ENCODE measurements around the gene CACNG3. TPM values are rescaled to one million over a fixed set of nuclear protein-coding genes. Genes with fewer than 3 reads are reported as not detected.
"Not testable (repeated sequence)": the region's sequence is repeated elsewhere in the genome, so short reads cannot be mapped to it uniquely, and the experiment has no call there.

The CACNG3 gene
- total RNA-seq, 1 experiment from 2014 or later = not detected

- ChIA-PET CTCF (no interaction called here), POLR2A (ENCODE audit: unreplicated experiment) (no interaction called here)
- H3K4me3 ChIP-seq = no peak overlapping the region
- BruUV-seq (replicated peaks) = no TSS peak
- no peak overlapping the region for H3K27ac ChIP-seq
- no peaks in the 10 kb centered on the region for H3K9me2 ChIP-seq (ENCODE audit: insufficient read depth)
- H3K4me1 ChIP-seq (replicated peaks; ENCODE audit: insufficient read depth) = no peaks in the 10 kb centered on the region
- H3K9me3 ChIP-seq (ENCODE audit: insufficient read depth, low read depth) = no peaks in the 10 kb centered on the region
- H3K36me3 ChIP-seq (ENCODE audit: low read depth) = no peaks in the 10 kb centered on the region
- H3K4me2 ChIP-seq = no peak overlapping the region
- H3F3A ChIP-seq (ENCODE audit: insufficient read depth, low read depth) = no peaks in the 10 kb centered on the region
- intact Hi-C loops (cut with micrococcal nuclease; ENCODE audit: unreplicated experiment) = no loop called here
- TF ChIP-seq EZH2 (IDR thresholded peaks at IDR 0.05; ENCODE audit: low read depth) (no peak), CTCF (conservative IDR thresholded peaks at IDR 0.05) (no peak)
- H4K20me1 ChIP-seq (ENCODE audit: insufficient read depth) = no peaks in the 10 kb centered on the region
- peaks cover 30% of the 10 kb centered on the region for H3K27me3 ChIP-seq (ENCODE audit: insufficient read depth, low read depth)
- no peak overlapping the region for H2AFZ ChIP-seq
- H3K79me2 ChIP-seq (ENCODE audit: low read depth) = no peaks in the 10 kb centered on the region
- no peak for DNase-seq
Measured at GRCh38 chr16:24294131-24294530, 38.0 kb downstream of the CACNG3 start.

- CTCF ChIA-PET = no interaction called here
- POLR2A ChIA-PET (ENCODE audit: unreplicated experiment) = no interaction called here
- Histone ChIP-seq H3K9me3 (ENCODE audit: insufficient read depth, low read depth) (no peaks in the 10 kb centered on the region), H2AFZ (no peak overlapping the region), H3K4me1 (replicated peaks; ENCODE audit: insufficient read depth) (no peaks in the 10 kb centered on the region), H3K36me3 (ENCODE audit: low read depth) (no peaks in the 10 kb centered on the region), H3K27ac (no peak overlapping the region), H3K9me2 (ENCODE audit: insufficient read depth) (no peaks in the 10 kb centered on the region), H3K79me2 (ENCODE audit: low read depth) (no peaks in the 10 kb centered on the region), H3K27me3 (ENCODE audit: insufficient read depth, low read depth) (peaks cover 41% of the 10 kb centered on the region), H4K20me1 (ENCODE audit: insufficient read depth) (no peaks in the 10 kb centered on the region), H3K4me2 (no peak overlapping the region), H3F3A (ENCODE audit: insufficient read depth, low read depth) (no peaks in the 10 kb centered on the region), H3K4me3 (no peak overlapping the region)
- no TSS peak for BruUV-seq (replicated peaks)
- no peak for DNase-seq
- intact Hi-C loops (cut with micrococcal nuclease; ENCODE audit: unreplicated experiment) = no loop called here
- TF ChIP-seq CTCF (conservative IDR thresholded peaks at IDR 0.05) (no peak), EZH2 (IDR thresholded peaks at IDR 0.05; ENCODE audit: low read depth) (no peak)
Measured at GRCh38 chr16:24297375-24297774, 41.2 kb downstream of the CACNG3 start.

- no peaks in the 10 kb centered on the region for H3K4me1 ChIP-seq (replicated peaks; ENCODE audit: insufficient read depth)
- no peak for DNase-seq
- intact Hi-C loops (cut with micrococcal nuclease; ENCODE audit: unreplicated experiment) = no loop called here
- no TSS peak for BruUV-seq (replicated peaks)
- H3F3A ChIP-seq (ENCODE audit: insufficient read depth, low read depth) = no peaks in the 10 kb centered on the region
- peaks cover 37% of the 10 kb centered on the region for H3K27me3 ChIP-seq (ENCODE audit: insufficient read depth, low read depth)
- no peaks in the 10 kb centered on the region for H4K20me1 ChIP-seq (ENCODE audit: insufficient read depth)
- no peak overlapping the region for H3K4me3 ChIP-seq
- POLR2A ChIA-PET (ENCODE audit: unreplicated experiment) = no interaction called here
- H2AFZ ChIP-seq = no peak overlapping the region
- CTCF ChIA-PET = no interaction called here
- H3K9me3 ChIP-seq (ENCODE audit: insufficient read depth, low read depth) = no peaks in the 10 kb centered on the region
- H3K9me2 ChIP-seq (ENCODE audit: insufficient read depth) = no peaks in the 10 kb centered on the region
- no peak overlapping the region for H3K27ac ChIP-seq
- no peak overlapping the region for H3K4me2 ChIP-seq
- no peaks in the 10 kb centered on the region for H3K79me2 ChIP-seq (ENCODE audit: low read depth)
- H3K36me3 ChIP-seq (ENCODE audit: low read depth) = no peaks in the 10 kb centered on the region
- TF ChIP-seq EZH2 (IDR thresholded peaks at IDR 0.05; ENCODE audit: low read depth) = no peak
- TF ChIP-seq CTCF (conservative IDR thresholded peaks at IDR 0.05) = no peak
Measured at GRCh38 chr16:24298548-24299167, 42.5 kb downstream of the CACNG3 start.

- H3K79me2 ChIP-seq (ENCODE audit: low read depth); intact Hi-C loops (cut with micrococcal nuclease; ENCODE audit: unreplicated experiment); H3K36me3 ChIP-seq (ENCODE audit: low read depth); H3K9me3 ChIP-seq (ENCODE audit: insufficient read depth, low read depth); H3K4me3 ChIP-seq; H3K27ac ChIP-seq; H3K9me2 ChIP-seq (ENCODE audit: insufficient read depth); CTCF ChIA-PET; H3K4me2 ChIP-seq; H4K20me1 ChIP-seq (ENCODE audit: insufficient read depth); H3F3A ChIP-seq (ENCODE audit: insufficient read depth, low read depth); POLR2A ChIA-PET (ENCODE audit: unreplicated experiment); BruUV-seq (replicated peaks); H2AFZ ChIP-seq; H3K4me1 ChIP-seq (replicated peaks; ENCODE audit: insufficient read depth); DNase-seq: not testable (repeated sequence)
- H3K27me3 ChIP-seq (ENCODE audit: insufficient read depth, low read depth) = peaks cover 27% of the 10 kb centered on the region
Measured at GRCh38 chr16:24300750-24301149, 44.6 kb downstream of the CACNG3 start.

Measured in PC-9 (cell line).